Osteoblast (primary cell): ENCODE results near the gene CCNDBP1. TPM values are rescaled to one million over a fixed set of nuclear protein-coding genes. Genes with fewer than 3 reads are reported as not detected.

Experiments
- DNase-seq: peaks from one replicate; pipeline ENCODE4 v3.0.0; 2011; ENCODE audit warnings: low spot score, mixed read lengths; ENCODE audit not compliant: insufficient read length; ENCODE audit errors: missing footprints
- H2AFZ ChIP-seq: 2 replicates; pipeline ENCODE4 v1.6.0; 2011; ENCODE audit warnings: mild to moderate bottlenecking, low read length
- H3K27ac ChIP-seq: 2 replicates; pipeline ENCODE4 v1.5.1; 2011; ENCODE audit warnings: mild to moderate bottlenecking, low read depth, low read length, moderate library complexity
- H3K27me3 ChIP-seq: 2 replicates; pipeline ENCODE4 v1.6.0; 2012; ENCODE audit warnings: mild to moderate bottlenecking, control low read depth, inconsistent platforms, low read length, moderate library complexity; ENCODE audit not compliant: insufficient read depth
- H3K36me3 ChIP-seq: 2 replicates; pipeline ENCODE4 v1.5.1; 2011; ENCODE audit warnings: mild to moderate bottlenecking, low read length, control low read depth, moderate library complexity; ENCODE audit not compliant: insufficient read depth
- H3K4me1 ChIP-seq: 2 replicates; pipeline ENCODE4 v1.5.1; 2011; ENCODE audit warnings: mild to moderate bottlenecking, low read length, control low read depth, moderate library complexity; ENCODE audit not compliant: insufficient read depth
- H3K4me2 ChIP-seq: 2 replicates; pipeline ENCODE4 v1.6.0; 2011; ENCODE audit warnings: mild to moderate bottlenecking, low read length; ENCODE audit not compliant: insufficient read depth
- H3K4me3 ChIP-seq: fragments of 200-600 bp; sonication (generic); 3 replicates; pipeline ENCODE4 v1.5.1; 2012; ENCODE audit warnings: mild to moderate bottlenecking, low read length, inconsistent platforms; ENCODE audit not compliant: insufficient read depth
- H3K79me2 ChIP-seq: 2 replicates; pipeline ENCODE4 v1.6.0; 2012; ENCODE audit warnings: mild to moderate bottlenecking, low read length, control low read depth, inconsistent platforms; ENCODE audit not compliant: insufficient read depth
- H3K9me3 ChIP-seq: 2 replicates; pipeline ENCODE4 v1.5.1; 2011; ENCODE audit warnings: low read depth, low read length, control low read depth
- H4K20me1 ChIP-seq: 2 replicates; pipeline ENCODE4 v1.6.0; 2012; ENCODE audit warnings: mild to moderate bottlenecking, low read length, control low read depth; ENCODE audit not compliant: insufficient read depth
- total RNA-seq: library from RNA; depleted of rRNA; stranded (reverse); fragments of >200 nt; gene quantifications from 2 replicates; pipeline ENCODE4 v1.2.3, GENCODE V29; 2012
- TF ChIP-seq, protein P1 (sequence below): IDR thresholded peaks from 2 replicates; pipeline ENCODE4 v1.5.1; 2011; ENCODE audit warnings: mild to moderate bottlenecking, low read depth, low read length, moderate library complexity; ENCODE audit errors: extremely low read depth

The CCNDBP1 gene
- total RNA-seq, 1 donor = 66.6 TPM

DNA sequence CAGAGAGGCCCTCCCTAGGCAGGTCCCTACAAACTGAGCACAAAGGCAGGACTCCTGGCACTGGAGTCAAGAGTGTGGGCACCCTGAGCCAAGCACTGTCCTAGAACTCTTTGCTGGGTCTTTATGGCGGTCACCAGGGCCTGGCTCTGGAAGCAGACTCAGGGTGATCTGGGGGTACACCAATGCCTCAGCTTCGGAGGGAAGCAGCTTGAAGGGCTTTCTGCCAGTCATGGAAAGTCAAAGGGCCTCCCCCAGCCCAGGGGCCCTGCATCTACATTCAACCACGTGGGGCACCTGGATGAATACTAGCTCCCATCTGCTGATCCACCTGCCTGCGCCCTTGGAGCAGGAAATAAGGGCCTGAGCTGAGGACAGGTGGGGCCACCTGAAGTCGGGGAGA lies 28.3 kb downstream of the CCNDBP1 start:
- DNase-seq = no peak
- no peaks in the 10 kb centered on the region for H3K4me1 ChIP-seq
- no peaks in the 10 kb centered on the region for H3K36me3 ChIP-seq
- H3K4me2 ChIP-seq = no peak overlapping the region
- no peak overlapping the region for H3K4me3 ChIP-seq
- H3K27ac ChIP-seq = no peak overlapping the region
- peaks cover 38% of the 10 kb centered on the region for H3K27me3 ChIP-seq
- H2AFZ ChIP-seq = no peak overlapping the region
- H3K79me2 ChIP-seq = no peaks in the 10 kb centered on the region
- TF ChIP-seq, protein P1, sequence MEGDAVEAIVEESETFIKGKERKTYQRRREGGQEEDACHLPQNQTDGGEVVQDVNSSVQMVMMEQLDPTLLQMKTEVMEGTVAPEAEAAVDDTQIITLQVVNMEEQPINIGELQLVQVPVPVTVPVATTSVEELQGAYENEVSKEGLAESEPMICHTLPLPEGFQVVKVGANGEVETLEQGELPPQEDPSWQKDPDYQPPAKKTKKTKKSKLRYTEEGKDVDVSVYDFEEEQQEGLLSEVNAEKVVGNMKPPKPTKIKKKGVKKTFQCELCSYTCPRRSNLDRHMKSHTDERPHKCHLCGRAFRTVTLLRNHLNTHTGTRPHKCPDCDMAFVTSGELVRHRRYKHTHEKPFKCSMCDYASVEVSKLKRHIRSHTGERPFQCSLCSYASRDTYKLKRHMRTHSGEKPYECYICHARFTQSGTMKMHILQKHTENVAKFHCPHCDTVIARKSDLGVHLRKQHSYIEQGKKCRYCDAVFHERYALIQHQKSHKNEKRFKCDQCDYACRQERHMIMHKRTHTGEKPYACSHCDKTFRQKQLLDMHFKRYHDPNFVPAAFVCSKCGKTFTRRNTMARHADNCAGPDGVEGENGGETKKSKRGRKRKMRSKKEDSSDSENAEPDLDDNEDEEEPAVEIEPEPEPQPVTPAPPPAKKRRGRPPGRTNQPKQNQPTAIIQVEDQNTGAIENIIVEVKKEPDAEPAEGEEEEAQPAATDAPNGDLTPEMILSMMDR = no peak
- no peaks in the 10 kb centered on the region for H3K9me3 ChIP-seq
- H4K20me1 ChIP-seq = no peaks in the 10 kb centered on the region

DNA sequence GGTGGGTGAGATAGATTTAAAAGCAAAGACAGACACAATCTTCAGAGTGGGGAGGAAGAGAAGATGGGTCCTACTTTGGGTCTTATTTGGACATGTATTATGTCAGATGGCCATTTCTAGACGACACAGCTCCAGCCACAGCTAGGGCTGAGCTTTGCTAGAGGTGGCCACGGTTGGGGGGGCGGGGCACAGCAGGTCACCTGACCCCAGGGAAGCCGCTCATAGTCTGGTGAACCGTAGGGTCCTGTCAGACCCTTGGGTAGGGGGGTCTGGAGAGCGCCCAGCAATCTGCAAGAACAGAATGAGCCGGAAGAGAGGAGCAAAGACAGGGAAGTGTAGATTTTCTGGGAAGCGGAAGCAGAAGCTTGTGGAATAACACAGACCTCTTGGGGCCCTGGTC lies 29.0 kb downstream of the CCNDBP1 start:
- H3K36me3 ChIP-seq = no peaks in the 10 kb centered on the region
- peaks cover 35% of the 10 kb centered on the region for H3K27me3 ChIP-seq
- H3K4me2 ChIP-seq = no peak overlapping the region
- H2AFZ ChIP-seq = no peak overlapping the region
- H4K20me1 ChIP-seq = no peaks in the 10 kb centered on the region
- no peak for DNase-seq
- TF ChIP-seq, protein P1 = no peak
- no peaks in the 10 kb centered on the region for H3K4me1 ChIP-seq
- H3K9me3 ChIP-seq = no peaks in the 10 kb centered on the region
- no peaks in the 10 kb centered on the region for H3K79me2 ChIP-seq
- no peak overlapping the region for H3K27ac ChIP-seq
- H3K4me3 ChIP-seq = no peak overlapping the region

DNA sequence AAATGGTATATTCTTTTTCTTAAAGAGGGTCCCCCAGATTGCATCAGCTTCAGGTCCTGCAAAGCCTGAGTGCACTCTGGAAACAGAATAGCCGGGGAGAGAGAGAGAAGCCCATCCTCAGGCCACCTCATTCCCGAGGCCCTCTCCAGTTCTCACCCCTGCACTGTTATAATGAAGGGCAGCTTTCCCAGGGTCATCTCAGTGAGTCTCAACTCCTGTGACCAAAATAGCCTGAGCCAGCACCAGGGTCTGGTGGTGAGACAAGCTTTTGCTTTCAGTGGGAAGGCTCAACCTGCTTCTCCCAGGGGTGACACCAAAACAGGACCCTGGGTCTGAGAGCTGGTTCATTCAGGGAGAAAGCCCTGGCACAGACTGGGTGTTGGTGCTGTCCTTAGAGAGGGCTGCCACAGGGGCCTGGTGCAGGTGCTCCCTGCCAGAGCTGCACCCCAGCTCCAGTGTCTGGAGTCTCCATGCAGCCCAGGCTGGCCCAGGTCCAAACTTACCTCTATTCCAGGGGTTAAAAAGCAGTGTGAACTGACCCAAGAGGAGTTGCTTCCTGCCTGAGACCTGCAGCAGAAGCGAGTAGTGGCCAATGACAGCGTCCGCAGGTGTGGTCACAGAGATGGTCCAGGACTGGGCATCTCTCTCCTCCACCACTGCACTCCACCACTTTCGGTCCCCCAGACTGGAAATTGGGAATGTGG lies 29.5 kb downstream of the CCNDBP1 start:
- H3K4me2 ChIP-seq = no peak overlapping the region
- TF ChIP-seq, protein P1 = no peak
- no peak for DNase-seq
- no peaks in the 10 kb centered on the region for H3K9me3 ChIP-seq
- no peak overlapping the region for H3K4me3 ChIP-seq
- H3K36me3 ChIP-seq = no peaks in the 10 kb centered on the region
- H3K4me1 ChIP-seq = no peaks in the 10 kb centered on the region
- no peak overlapping the region for H2AFZ ChIP-seq
- H4K20me1 ChIP-seq = no peaks in the 10 kb centered on the region
- H3K27ac ChIP-seq = no peak overlapping the region
- H3K27me3 ChIP-seq = peaks cover 33% of the 10 kb centered on the region
- no peaks in the 10 kb centered on the region for H3K79me2 ChIP-seq

DNA sequence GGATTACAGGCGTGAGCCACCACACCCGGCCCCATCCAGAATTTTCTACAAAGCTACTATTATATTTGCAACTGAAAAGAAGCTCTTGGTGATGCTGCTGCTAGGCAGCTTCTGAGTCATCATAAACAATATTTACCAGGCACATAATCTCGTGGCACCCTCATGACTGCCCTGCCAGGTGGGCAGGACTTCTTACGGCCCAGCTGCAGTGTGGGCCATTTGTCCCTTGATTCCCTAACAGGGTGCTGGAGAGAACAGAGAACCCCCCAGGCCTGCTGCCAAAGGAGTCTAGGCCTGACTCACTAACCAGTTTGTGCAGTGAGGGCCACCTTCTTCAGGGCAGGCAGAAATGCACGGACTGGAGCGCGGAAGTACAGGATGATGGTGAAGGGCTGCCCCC lies 30.8 kb downstream of the CCNDBP1 start:
- Histone ChIP-seq H2AFZ (no peak overlapping the region), H3K79me2 (no peaks in the 10 kb centered on the region), H3K9me3 (no peaks in the 10 kb centered on the region), H3K27ac (no peak overlapping the region), H3K4me2 (no peak overlapping the region), H3K4me3 (no peak overlapping the region), H3K36me3 (no peaks in the 10 kb centered on the region), H4K20me1 (no peaks in the 10 kb centered on the region), H3K27me3 (peaks cover 26% of the 10 kb centered on the region), H3K4me1 (no peaks in the 10 kb centered on the region)
- TF ChIP-seq, protein P1 = no peak
- DNase-seq = no peak
